Fibroblast of gingiva (primary cell): ENCODE data around the gene GET4.
"Not testable (repeated sequence)": the region's sequence is repeated elsewhere in the genome, so short reads cannot be mapped to it uniquely, and the experiment has no call there.

Source experiments
- DNase-seq: peaks from one replicate; pipeline ENCODE4 v3.0.0-alpha.2; 2011; ENCODE audit warnings: low read depth

Gene GET4

GRCh38 chr7:916291-916941, 40.1 kb downstream of the GET4 start:
- DNase-seq, result no peak

GRCh38 chr7:917255-918117, 41.1 kb downstream of the GET4 start:
- DNase-seq, result no peak

GRCh38 chr7:918118-918425, 41.7 kb downstream of the GET4 start:
- DNase-seq, result no peak

- no peak for DNase-seq
Measured at GRCh38 chr7:918441-919113, 42.2 kb downstream of the GET4 start.

- DNase-seq, result no peak
Measured at GRCh38 chr7:919114-919442, 42.7 kb downstream of the GET4 start.

GRCh38 chr7:919924-920341, 43.6 kb downstream of the GET4 start:
- DNase-seq, result no peak

GRCh38 chr7:920351-921070, 44.2 kb downstream of the GET4 start:
- no peak for DNase-seq

- no peak for DNase-seq
Measured at GRCh38 chr7:921071-921461, 44.7 kb downstream of the GET4 start.

GRCh38 chr7:921581-922333, 45.4 kb downstream of the GET4 start:
- DNase-seq, result no peak

- no peak for DNase-seq
Measured at GRCh38 chr7:922334-923107, 46.2 kb downstream of the GET4 start.

GRCh38 chr7:923108-924041, 47.0 kb downstream of the GET4 start:
- DNase-seq, result no peak

- not testable (repeated sequence) for DNase-seq
Measured at GRCh38 chr7:924042-924441, 47.7 kb downstream of the GET4 start.

- DNase-seq, result no peak
Measured at GRCh38 chr7:924541-925231, 48.3 kb downstream of the GET4 start.

GRCh38 chr7:925601-926000, 49.2 kb downstream of the GET4 start:
- DNase-seq, result no peak

- DNase-seq, result no peak
Measured at GRCh38 chr7:926061-927030, 50.0 kb downstream of the GET4 start.

- DNase-seq, result no peak
Measured at GRCh38 chr7:927031-927671, 50.8 kb downstream of the GET4 start.

- DNase-seq, result no peak
Measured at GRCh38 chr7:929311-929711, 53.0 kb downstream of the GET4 start.
